GM19240 (cell line): ENCODE measurements around the gene ZFYVE1.
"Not testable (repeated sequence)": the region's sequence is repeated elsewhere in the genome, so short reads cannot be mapped to it uniquely, and the experiment has no call there.

Experiments used
- DNase-seq: peaks from one replicate; pipeline ENCODE4 v3.0.0; 2011; ENCODE audit warnings: low spot score; ENCODE audit not compliant: insufficient read length

The ZFYVE1 gene

DNA sequence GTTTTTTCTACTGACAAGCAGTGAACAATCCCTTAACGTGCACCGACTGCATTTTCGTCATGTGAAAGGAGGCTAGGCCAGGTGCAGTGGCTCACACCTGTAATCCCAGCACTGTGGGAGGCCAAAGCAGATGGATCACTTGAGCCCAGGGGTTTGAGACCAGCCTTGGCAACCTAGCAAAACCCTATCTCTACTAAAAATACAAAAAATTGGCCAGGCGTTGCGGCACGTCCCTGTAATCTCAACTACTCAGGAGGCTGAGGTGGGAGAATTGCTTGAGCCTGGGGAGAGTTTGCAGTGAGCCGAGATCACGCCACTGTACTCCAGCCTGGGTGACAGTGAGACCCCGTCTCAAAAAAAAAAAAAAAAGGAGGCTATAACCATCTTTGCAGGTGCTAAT is 22.3 kb downstream of the ZFYVE1 start:
- not testable (repeated sequence) for DNase-seq

DNA sequence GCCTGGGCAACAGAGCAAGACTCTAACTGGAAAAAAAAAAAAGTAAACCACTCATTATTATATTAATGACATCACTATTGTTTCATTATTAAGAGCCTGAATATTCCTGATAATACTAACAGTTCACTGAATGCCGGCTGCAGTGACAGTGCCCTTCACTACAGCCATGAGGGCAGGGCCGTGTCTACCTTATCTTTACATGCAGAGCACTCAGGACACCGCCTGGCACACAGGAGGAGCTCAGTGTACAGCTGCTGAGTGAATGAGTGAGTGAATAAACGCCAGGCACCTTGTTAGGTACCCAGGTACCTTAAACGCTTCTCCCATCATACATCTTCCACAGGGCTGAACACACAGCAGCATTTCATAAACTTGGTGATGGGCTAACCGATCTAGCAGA is 23.2 kb downstream of the ZFYVE1 start:
- DNase-seq = no peak

DNA sequence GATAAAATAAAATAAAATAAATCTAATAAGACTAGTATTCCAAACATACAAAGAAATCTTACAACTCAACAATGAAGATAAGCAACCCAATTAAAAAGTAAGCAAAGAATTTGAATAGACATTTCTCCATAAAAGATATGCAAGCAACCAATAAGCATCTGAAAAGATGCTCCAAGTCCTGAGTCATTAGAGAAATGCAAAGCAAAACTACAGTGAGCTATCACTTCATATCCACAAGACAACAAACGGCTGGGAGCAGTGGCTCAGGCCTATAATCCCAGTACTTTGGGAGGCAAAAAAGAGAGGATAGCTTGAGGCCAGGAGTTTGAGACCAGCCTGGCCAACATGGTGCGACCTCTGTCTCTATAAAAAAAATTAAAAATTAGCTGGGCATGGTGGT is 26.8 kb downstream of the ZFYVE1 start:
- DNase-seq = no peak

DNA sequence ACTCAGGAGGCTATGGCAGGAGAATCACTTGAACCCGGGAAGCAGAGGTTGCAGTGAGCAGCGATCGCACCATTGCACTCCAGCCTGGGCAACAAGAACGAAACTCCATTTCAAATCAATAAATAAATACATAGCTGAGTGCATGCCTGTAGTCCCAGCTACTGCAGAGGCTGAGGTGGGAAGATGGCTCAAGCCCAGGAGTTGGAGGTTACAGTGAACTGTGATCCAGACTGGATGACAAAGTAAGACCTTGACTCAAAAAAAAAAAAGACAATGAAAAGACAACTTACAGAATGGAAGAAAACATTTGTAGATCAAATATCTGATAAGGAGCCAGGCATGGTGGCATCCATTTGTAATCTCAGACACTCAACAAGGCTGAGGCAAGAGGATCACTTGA is 27.6 kb downstream of the ZFYVE1 start:
- no peak for DNase-seq

DNA sequence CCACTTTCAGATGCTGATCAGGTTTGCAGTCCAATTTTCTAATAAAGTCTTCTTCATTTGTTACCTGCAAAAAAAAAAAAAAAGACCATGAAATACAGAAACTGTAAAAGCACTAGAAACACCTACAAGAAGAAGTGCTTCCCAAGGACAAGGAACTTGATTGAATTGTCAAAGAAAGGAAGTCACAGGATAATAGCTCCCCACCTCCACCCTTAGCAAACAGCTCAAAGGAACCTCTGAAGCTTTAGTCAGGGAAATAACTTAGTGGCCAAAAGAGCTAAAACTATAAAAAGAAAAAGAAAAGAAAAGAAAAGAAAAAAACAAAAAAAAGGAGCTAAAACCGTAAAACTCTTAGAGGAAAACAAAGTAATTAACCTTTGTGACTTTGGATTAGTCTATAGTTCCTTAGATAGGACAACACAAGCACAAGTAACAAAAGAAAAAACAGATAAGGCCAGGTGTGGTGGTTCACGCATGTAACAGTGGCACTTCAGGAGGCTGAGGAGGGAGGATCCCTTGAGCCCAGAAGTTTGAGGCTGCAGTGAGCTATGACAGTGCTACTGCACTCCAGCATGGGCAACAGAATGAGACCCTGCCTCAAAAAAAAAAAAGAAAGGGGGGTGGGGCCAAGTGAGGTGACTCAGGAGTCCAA is 28.5 kb downstream of the ZFYVE1 start:
- no peak for DNase-seq

DNA sequence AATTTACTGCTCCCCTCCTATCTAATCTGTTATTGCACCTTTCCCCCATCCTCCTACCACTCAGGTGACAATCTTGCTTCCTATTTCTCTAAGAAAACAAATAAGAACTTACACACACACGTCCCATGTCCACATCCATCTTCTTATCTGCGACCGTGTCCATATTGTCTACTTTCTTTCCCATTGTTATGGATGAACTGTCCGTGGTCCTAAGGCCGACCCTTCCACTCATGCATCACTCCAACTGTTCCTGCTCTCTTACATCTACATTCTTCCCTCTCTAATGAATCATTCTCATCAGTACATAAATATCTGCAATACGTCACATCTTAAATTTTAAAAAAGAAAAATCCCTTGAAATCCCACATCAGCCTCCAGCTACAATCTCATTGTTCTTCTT is 30.0 kb downstream of the ZFYVE1 start:
- DNase-seq = no peak

DNA sequence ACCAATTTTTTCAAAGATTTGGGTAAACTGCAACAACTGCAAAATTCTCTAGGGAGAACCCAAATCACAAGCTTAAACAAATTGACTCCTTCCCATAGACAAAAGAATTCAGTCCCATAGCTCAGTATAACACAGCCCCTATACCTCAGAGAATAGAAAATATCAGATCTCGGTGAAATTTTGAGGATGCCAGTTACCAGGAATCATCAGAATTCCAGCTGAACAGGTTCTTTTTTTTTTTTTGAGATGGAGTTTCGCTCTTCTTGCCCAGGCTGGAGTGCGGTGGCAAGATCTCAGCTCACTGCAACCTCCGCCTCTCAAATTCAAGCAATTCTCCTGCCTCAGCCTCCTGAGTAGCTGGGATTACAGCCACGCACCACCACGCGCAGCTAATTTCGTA is 36.7 kb downstream of the ZFYVE1 start:
- no peak for DNase-seq

DNA sequence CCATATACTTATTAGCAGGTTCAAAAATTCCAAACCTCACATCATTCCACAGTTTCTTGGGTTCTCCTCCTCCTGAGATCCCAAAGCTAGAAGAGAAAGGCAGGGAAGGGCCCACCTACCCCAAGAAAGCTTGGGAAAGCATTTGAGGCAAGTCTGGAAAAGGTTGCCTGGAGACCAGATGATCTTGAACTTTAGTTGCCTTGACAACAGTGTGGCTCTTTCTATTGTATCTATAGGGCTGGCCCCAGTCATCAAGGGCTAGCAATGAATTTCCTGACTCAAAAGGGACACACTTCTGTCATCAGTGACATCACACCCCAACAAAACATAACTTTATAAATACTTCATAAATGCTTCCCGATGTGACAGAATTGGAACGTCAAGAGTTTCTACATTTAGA is 40.0 kb downstream of the ZFYVE1 start:
- DNase-seq = no peak

DNA sequence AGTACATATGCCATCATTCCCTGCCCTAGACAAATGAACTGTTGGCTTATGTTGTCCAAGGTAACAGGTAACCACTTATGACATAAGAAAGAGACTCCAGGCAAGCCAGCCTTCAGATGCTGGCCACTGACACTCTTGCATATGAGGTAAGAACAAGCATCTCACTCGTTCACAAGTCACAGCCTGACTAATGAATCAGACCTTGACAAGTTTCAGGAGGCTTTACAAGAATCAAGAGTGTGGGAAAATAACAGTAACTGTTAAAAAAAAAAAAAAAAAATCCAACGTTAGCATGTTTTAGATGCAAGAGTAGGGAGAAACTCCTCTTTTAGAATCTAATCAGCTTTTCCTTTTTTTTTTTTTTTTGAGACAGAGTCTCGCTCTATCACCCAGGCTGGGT is 40.7 kb downstream of the ZFYVE1 start:
- no peak for DNase-seq

DNA sequence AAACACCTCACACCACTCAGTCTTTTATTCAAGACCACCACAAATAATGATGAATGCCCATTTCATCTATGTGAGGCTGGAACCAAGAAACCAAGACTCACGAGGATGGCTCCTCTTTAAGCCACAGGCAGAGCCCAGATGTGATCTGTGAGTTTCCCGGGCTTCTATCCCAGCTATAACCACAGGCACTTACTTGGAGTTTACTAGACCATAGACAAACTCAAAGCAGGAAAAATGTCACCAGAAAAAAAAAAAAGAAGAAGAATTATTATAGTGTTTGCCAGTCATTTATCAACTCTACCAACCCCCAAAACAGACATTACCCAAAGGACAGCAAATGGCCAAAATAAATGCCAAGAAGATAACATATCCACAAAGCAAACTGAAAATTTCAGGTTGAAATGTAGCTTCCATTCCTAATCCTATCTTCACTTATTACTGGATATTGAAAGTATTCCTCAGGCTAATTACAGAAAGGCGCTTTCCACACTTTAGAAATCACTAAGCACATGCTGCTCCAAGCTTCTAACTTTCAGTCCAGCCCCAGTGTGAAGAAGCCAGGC is 44.7 kb downstream of the ZFYVE1 start:
- no peak for DNase-seq

DNA sequence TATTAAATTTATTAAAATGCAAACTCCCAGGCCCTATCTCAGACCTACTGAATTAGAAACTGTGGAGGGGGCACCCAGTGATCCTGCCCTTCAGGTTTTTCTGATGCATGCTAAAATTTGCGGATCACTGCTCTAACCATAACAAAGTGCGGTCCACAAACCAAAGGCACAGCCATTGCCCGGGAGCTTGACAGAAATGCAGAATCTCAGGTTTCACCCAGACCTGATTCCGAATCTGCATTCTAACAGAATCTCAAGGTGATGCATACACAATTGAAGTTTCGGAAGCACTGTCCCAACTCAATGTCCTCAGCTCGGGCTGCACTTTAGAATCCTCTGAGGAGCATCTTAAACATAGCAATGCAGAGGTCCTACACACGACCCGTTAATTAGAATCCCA is 46.0 kb downstream of the ZFYVE1 start:
- no peak for DNase-seq

DNA sequence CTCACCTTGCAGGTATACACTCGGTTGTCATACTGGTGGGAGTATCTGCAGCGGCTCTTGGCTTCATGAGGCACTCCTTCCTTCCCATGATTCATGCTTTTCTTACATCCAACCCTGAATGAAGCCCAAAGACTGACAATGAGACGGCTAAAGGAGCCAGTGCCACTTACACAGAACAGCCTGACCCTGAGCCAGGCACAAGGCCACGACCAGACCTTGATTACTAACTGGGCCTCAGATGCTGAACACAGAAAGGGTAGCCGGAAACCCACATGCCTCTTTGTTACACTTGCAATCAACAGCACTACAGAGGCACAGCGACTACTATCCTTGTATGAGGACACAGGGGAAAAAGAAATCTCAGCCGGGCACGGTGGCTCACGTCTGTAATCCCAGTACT is 48.0 kb downstream of the ZFYVE1 start:
- DNase-seq = no peak

DNA sequence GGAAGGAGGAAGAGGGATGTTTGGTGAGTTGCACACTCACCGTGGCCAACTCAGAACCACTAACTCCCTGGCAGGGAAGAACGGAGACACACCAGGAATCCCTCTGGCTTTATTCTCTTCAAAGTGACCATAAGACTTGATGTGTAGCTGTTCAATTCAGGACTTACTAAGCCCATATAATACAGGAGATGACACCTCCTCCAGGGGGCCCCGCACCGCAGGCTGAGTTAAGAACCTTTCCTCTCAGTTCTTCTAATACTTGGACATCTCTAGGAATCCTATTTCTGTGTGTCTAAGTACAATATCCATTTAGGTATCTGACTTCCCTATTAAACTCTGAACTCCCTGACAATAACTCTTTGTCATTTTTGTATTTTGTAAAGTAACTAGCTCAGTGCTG is 51.1 kb downstream of the ZFYVE1 start:
- no peak for DNase-seq

DNA sequence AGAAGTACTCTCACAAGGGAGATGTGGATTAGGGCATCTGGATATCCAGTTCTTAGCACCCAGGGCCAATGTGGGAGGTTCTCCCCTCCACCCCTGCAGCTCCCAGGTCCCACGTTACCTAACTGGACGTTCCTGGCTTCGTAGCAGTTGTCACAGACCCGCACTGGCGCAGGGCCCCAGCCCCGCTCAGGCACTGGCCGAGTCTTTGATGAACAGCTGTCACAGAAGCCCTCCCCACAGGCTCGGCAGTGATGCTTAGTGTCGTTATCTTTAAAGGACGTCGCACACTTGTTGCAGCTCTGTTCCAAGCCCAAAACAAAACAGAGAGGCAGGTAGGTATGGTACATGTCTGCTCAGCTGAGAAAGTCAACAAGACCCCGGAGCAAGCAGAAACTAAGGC is 52.2 kb downstream of the ZFYVE1 start:
- no peak for DNase-seq

DNA sequence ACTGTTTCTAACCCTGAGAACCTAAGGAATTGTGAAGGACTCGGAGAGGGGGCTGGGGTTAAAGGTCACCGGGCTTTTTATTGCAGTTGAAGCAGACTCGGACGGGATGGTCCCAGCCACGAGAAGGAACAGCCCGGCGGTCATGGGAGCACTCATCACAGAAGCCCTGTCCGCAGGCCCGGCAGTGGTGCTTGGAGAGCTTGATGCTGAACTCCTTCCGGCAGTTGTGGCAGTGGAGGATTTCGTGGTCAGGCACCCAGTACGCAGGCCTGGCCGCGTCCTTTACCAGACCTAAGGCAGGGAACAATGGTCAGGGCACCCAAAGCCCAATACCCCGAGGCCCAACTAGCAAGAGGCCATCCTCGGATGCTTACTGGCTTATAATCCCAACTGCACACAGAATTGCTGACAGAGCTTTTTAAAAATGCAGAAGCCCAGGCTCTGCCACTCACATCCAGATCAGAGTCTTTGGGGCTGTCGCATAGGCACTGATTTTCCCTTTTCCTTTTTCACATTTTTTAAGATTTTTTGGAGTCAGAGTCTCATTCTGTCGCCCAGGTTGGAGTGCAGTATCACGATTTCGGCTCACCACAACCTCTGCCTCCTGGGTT is 56.0 kb downstream of the ZFYVE1 start:
- DNase-seq = no peak

DNA sequence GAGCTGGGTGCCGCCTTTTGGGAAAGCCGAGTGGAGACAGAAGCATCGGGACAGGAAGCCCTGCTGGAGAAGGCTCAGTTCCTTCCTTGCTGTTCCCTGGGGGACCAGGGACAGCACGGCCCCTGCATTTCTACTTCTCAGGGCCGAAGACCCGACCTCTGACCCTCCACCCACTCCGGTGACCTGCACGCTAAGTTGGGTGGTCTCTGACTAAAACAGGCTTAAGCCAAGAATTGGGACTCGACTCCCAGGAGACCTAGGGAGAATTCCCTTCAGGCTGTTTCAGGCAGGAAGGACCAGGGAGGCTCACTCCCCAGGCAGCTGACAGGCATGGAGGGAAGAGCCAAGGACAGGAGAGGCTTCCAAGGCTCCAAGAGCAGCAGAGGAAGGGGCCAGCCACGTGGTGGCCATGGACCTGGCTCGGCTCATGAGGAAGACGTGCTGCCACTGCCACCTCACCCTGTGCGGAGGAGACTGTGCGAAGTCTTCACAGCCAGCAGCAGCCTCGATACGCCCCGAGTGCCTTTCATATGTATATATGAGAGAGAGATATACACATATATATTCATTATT is 56.8 kb downstream of the ZFYVE1 start:
- DNase-seq = no peak

DNA sequence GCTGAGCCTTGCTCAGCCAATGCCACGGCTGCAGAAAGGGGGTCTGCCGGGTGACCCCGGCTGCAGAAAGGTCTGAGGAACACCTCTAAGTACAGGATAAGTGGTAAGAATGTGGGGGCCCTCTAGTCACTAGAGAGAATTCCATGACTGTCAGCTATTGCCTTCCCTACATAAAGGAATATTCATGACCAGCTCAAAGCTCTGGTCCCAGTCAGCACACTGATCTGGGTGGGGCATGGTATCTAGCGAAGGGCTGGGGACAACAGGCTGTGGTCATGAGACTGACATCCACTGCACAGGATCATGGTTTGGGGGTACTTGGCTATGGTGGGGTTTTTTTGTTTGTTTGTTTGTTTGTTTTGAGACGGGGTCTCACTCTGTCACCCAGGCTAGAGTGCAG is 58.6 kb downstream of the ZFYVE1 start:
- DNase-seq = no peak

DNA sequence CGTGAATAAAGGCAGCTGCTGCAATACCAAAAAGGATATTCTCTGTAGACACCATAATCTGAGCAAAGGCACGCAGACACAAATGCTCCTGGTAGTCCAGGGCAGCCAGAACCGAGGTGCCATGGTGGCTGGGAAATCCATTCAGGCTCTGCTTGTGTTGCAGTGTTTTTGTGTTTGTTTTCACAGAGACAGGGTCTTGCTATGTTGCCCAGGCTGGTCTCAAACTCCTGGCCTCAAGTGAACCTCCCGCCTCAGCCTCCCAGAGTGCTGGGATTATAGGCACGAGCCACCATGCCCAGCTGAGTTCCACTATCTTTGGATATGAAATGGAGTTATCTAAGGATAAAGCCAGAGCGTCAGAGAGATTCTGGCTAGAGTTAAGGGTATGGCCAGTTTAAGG is 60.9 kb downstream of the ZFYVE1 start:
- no peak for DNase-seq

DNA sequence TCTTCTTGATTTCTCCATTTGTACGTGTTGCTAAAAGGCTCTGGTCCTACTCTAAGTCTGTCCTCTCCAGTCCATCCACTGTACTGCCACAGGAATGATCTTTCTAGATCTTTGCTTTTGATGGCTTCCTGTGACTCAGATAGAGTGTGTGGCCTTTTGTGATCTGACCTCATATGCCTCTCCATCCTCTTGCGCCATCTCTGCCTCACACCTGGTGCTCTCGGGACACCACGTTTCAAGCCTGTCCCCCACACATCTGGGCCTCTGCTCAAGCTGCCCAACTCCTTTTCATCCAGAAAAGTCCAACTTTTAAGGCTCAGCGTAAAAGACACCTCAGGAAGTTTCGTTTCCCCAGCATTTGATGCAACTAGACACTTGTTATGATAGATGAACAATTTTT is 61.7 kb downstream of the ZFYVE1 start:
- no peak for DNase-seq

DNA sequence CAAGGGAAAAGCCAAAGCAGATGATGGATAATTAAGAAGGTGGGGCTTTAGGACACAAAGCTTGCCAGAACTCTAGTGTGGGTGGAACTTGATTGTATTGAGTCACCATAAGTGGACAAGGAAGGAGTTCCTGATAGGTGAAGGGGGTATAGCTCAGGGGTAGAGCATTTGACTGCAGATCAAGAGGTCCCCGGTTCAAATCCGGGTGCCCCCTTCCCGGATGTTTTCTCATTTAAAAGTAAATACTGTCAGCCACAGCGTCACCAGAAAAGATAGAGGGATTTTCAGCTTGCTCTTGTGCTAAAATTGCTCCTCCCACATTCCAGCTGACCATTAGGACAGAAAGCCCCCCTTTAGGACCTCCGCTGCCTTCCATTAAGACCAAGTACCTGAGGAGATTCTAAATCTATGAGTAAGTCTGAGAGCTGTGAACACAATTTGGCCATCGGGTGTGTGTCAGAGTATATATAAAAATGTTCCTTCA is 64.0 kb downstream of the ZFYVE1 start:
- no peak for DNase-seq

DNA sequence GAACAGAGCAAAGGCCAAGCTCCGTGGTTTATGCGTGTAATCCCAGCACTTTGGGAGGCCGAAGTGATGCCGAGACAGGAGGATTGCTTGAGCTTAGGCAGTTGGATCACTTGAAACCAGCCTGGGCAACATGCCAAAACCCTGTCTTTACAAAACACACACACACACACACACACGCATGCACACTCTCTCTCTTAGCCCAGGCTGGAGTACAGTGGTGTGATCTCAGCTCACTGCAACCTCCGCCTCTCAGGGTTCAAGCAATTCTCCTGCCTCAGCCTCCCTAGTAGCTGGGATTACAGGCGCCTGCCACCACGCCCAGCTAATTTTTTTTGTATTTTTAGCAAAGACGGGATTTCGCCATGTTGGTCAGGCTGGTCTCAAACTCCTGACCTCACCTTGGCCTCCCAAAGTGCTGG is 64.6 kb downstream of the ZFYVE1 start:
- DNase-seq = not testable (repeated sequence)

DNA sequence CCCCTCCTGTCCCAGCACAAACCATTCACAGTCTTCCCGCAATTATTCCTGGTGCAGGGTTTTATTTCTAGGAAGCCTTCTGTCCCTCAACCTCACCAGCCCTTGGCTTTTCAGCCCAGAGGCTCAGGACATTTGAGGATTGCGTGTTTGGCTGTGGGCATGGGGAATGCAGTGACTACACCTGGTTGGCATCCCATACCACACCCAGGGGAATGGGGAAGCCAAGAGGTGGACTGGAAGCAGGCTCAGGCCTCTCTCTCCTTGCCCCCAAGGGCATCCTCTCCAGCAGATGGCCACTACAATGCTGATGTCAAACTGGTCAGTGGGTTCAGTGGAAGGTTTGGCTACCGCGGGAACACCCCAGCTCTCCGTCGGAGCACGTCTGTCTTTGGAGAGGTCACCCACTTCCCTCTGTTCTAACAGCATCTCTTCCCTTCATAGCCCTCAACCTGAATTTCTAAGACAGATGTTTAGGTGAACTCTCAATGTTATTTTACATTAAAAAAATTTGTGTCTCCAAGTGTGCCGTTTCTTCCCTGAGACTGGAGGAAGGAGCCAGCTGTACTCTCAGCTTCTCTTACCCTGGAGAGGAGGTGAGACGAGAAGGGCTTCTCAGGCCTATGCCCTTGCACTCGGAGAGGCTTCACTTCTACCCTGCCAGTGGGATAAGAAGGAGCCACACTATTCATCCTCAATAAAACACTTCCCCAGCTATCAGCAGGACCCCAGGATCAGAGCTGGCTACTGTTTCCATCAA is 65.1 kb downstream of the ZFYVE1 start:
- no peak for DNase-seq
